Measurements from ENCODE around the gene C16orf82. TPM values are rescaled to one million over a fixed set of nuclear protein-coding genes. Genes with fewer than 3 reads are reported as not detected.
A peak's percentile ranks its signal among the peaks of the same experiment; 100 is the strongest.

The C16orf82 gene
- total and polyA plus RNA-seq, 9 of the 15 experiments (the other 6 are each of a cell fraction or from before 2014, with no cell fraction given) = not detected

- FAIRE-seq = no peak
- Histone ChIP-seq H3K4me1 (replicated peaks in 1 of 2; ENCODE audit: control insufficient read depth in 2 of 2, insufficient read depth in 2 of 2, low read length in 2 of 2) (no peaks in the 10 kb centered on the region), H4K20me1 (replicated peaks; ENCODE audit: control insufficient read depth, insufficient read depth, low read length) (no peaks in the 10 kb centered on the region), H3K79me2 (ENCODE audit: control insufficient read depth, insufficient read depth, low read length) (no peaks in the 10 kb centered on the region), H3K9me3 (replicated peaks; ENCODE audit: control insufficient read depth, insufficient read depth, low read depth, low read length) (no peaks in the 10 kb centered on the region), H3K9me1 (ENCODE audit: control insufficient read depth, insufficient read depth, low read length) (no peaks in the 10 kb centered on the region), H3K27ac (ENCODE audit: extremely low read depth, low read depth, low read length) (no peak overlapping the region), H3K4me3 (no peak overlapping the region), H3K9ac (ENCODE audit: insufficient read depth in 1 of 2, low read depth in 2 of 2, low read length in 2 of 2) (no peak overlapping the region), H2AFZ (ENCODE audit: low read depth, low read length) (no peak overlapping the region), H3K27me3 (ENCODE audit: control insufficient read depth in 2 of 2, insufficient read depth in 2 of 2, low read length in 2 of 2) (no peaks in the 10 kb centered on the region), H3K36me3 (ENCODE audit: control insufficient read depth, insufficient read depth, low read length) (no peaks in the 10 kb centered on the region), H3K4me2 (ENCODE audit: insufficient read depth, low read length) (no peak overlapping the region)
- ChIA-PET CTCF (ENCODE audit: low intra/inter-chr PET ratio) (no interaction called here), POLR2A (interaction anchor here (0.6 kb wide), 1 partner anchor 14 kb away, joined by 4 read pairs; no protein-coding TSS in a partner anchor)
- in situ Hi-C loops (cut with MboI) (no loop called here), intact Hi-C loops (cut with micrococcal nuclease) (no loop called here)
- 0% methylated on average over 3 of the region's 3 CpGs for WGBS (ENCODE audit: insufficient coverage, low coverage, missing lambda C conversion rate)
- BruUV-seq (replicated peaks) = no TSS peak
- no peak for DNase-seq (ENCODE audit: extremely low read depth in 1 of 4, low spot score in 3 of 4)
- no peak for ATAC-seq
- no peak for TF ChIP-seq ZBTB43 (CRISPR knock-in tag; IDR thresholded peaks at IDR 0.05)
- TF ChIP-seq YBX1 (IDR thresholded peaks at IDR 0.05) = no peak
- TF ChIP-seq NCOR1 (IDR thresholded peaks at IDR 0.05) = 0 out of 2 replicates have a peak, but pooled peaks have one; percentile 44
- no peak for TF ChIP-seq SAFB (IDR thresholded peaks at IDR 0.05; ENCODE audit: borderline replicate concordance, low read depth, low read length)
- TF ChIP-seq TCF3 (CRISPR knock-in tag; IDR thresholded peaks at IDR 0.05) = no peak
- TF ChIP-seq STAG1 (CRISPR knock-in tag; IDR thresholded peaks at IDR 0.05; ENCODE audit: borderline replicate concordance) = no peak
- no peak for TF ChIP-seq RHOXF2B (CRISPR knock-in tag; conservative IDR thresholded peaks at IDR 0.05)
- no peak for TF ChIP-seq SMARCC2 (IDR thresholded peaks at IDR 0.05; ENCODE audit: low read depth)
- TF ChIP-seq PTTG1 (tag; IDR thresholded peaks at IDR 0.05; ENCODE audit: low read depth) = no peak
- peak; percentile 30 for TF ChIP-seq PRDM10 (IDR thresholded peaks at IDR 0.05; ENCODE audit: partially characterized antibody)
- no peak for TF ChIP-seq ZNF609 (CRISPR knock-in tag; IDR thresholded peaks at IDR 0.05; ENCODE audit: borderline replicate concordance)
These were observed 31.8 kb downstream of the C16orf82 start for GRCh38 chr16:27098366-27099049.
